Keratinocyte (primary cell): ENCODE data around the gene MTA3. TPM values are rescaled to one million over a fixed set of nuclear protein-coding genes. Genes with fewer than 3 reads are reported as not detected.

Experiments
- DNase-seq: peaks from one replicate; pipeline ENCODE4 v3.0.0-alpha.2; 2011; ENCODE audit warnings: low read depth, missing footprints, low spot score
- FAIRE-seq: peaks from 2 replicates; lab custom pipeline; 2011; peaks lifted over from hg19 to GRCh38; lab: Jason Lieb, UNC
- H2AFZ ChIP-seq: 2 replicates; pipeline ENCODE4 v1.6.0; 2012; ENCODE audit warnings: low read length, control low read depth, inconsistent platforms; ENCODE audit not compliant: control insufficient read depth
- H3K27ac ChIP-seq: 2 replicates; pipeline ENCODE4 v1.5.1; 2011; ENCODE audit warnings: low read length; ENCODE audit not compliant: control insufficient read depth, insufficient read depth
- H3K27me3 ChIP-seq: 3 replicates; pipeline ENCODE4 v1.6.0; 2011; ENCODE audit warnings: low read length; ENCODE audit not compliant: control insufficient read depth, insufficient read depth; ENCODE audit errors: extremely low read depth
- H3K36me3 ChIP-seq, 2 experiments: 2 replicates in 1 of 2; 3 replicates in 1 of 2; pipeline ENCODE4 v1.5.1; 2011; ENCODE audit warnings: low read length in 2 of 2, mild to moderate bottlenecking in 1 of 2; ENCODE audit not compliant: control insufficient read depth in 2 of 2, insufficient read depth in 2 of 2; ENCODE audit errors: extremely low read depth in 1 of 2
- H3K4me1 ChIP-seq: 3 replicates; pipeline ENCODE4 v1.5.1; 2011; ENCODE audit warnings: low read length; ENCODE audit not compliant: control insufficient read depth, insufficient read depth; ENCODE audit errors: extremely low read depth
- H3K4me2 ChIP-seq: 3 replicates; pipeline ENCODE4 v1.6.0; 2011; ENCODE audit warnings: low read depth, low read length; ENCODE audit not compliant: control insufficient read depth, insufficient read depth; ENCODE audit errors: extremely low read depth
- H3K4me3 ChIP-seq, 3 experiments: fragments of 200-600 bp in 1 of 3; sonication (generic) in 1 of 3; 2 replicates in 2 of 3; 3 replicates in 1 of 3; pipeline ENCODE4 v1.5.1; 2011 to 2016; ENCODE audit warnings: low read length in 3 of 3, mild to moderate bottlenecking in 3 of 3, control low read depth in 2 of 3, inconsistent platforms in 1 of 3, low read depth in 1 of 3, mixed read lengths in 1 of 3, mixed run types in 1 of 3, moderate library complexity in 1 of 3; ENCODE audit not compliant: control insufficient read depth in 2 of 3, insufficient read depth in 2 of 3; ENCODE audit errors: extremely low read depth in 1 of 3
- H3K79me2 ChIP-seq: 2 replicates; pipeline ENCODE4 v1.6.0; 2012; ENCODE audit warnings: low read length; ENCODE audit not compliant: control insufficient read depth, insufficient read depth
- H3K9ac ChIP-seq: 3 replicates; pipeline ENCODE4 v1.6.0; 2011; ENCODE audit warnings: low read length; ENCODE audit not compliant: control insufficient read depth, insufficient read depth; ENCODE audit errors: extremely low read depth
- H3K9me1 ChIP-seq: 3 replicates; pipeline ENCODE4 v1.6.0; 2011; ENCODE audit warnings: low read length; ENCODE audit not compliant: control insufficient read depth, insufficient read depth; ENCODE audit errors: extremely low read depth
- H3K9me3 ChIP-seq: 2 replicates; pipeline ENCODE4 v1.5.1; 2012; ENCODE audit warnings: low read depth, low read length; ENCODE audit not compliant: control insufficient read depth
- H4K20me1 ChIP-seq: 3 replicates; pipeline ENCODE4 v1.6.0; 2011; ENCODE audit warnings: low read length; ENCODE audit not compliant: control insufficient read depth, insufficient read depth; ENCODE audit errors: extremely low read depth
- CTCF ChIP-seq, 3 experiments: IDR thresholded peaks in 1 of 3; conservative IDR thresholded peaks in 1 of 3; optimal IDR thresholded peaks in 1 of 3; 2 replicates in 2 of 3; 3 replicates in 1 of 3; pipeline versions ENCODE3 to v1.5.1; 2011; ENCODE audit warnings: low read length in 3 of 3, mild to moderate bottlenecking in 3 of 3, moderate library complexity in 2 of 3, control low read depth in 1 of 3, inconsistent platforms in 1 of 3; ENCODE audit not compliant: insufficient read depth in 2 of 3; ENCODE audit errors: extremely low read depth in 1 of 3
- EZH2 ChIP-seq: IDR thresholded peaks from one replicate; pipeline ENCODE4 v1.6.1; 2012; ENCODE audit warnings: inconsistent platforms, mild to moderate bottlenecking, low read length, moderate library complexity
- dilution Hi-C: fragments of 300-500 bp; cut with MboI; formaldehyde crosslinking; loops from one replicate; pipeline ENCODE4 v1.7.0; 2020; ENCODE audit warnings: low sequenced_read_pairs; ENCODE audit not compliant: extremely low pct_ligation_motif_present
- polyA plus RNA-seq, 5 experiments: library from polyadenylated mRNA; depleted of rRNA in 3 of 5; stranded (reverse) in 3 of 5; stranded (forward) in 1 of 5; unstranded in 1 of 5; fragments of >200 nt; gene quantifications; 1 replicate in 1 of 5; 2 replicates in 3 of 5; 3 replicates in 1 of 5; pipeline versions ENCODE4 v1.2.1 to v1.2.3, GENCODE V29; 2011 to 2012; ENCODE audit warnings: missing spikeins in 2 of 5, low read depth in 1 of 5, low replicate concordance in 1 of 5

Gene MTA3
- polyA plus RNA-seq, 1 donor (not counting 4 experiments of a cell fraction or from before 2014, with no cell fraction given): 34.3 TPM

- H3K9me3 ChIP-seq: no peaks in the 10 kb centered on the region
- no peaks in the 10 kb centered on the region for H3K27me3 ChIP-seq
- no peaks in the 10 kb centered on the region for H3K79me2 ChIP-seq
- FAIRE-seq (no peak), DNase-seq (no peak)
- dilution Hi-C loops: no loop called here
- H2AFZ ChIP-seq: no peak overlapping the region
- no peak overlapping the region for H3K4me2 ChIP-seq
- no peak overlapping the region for H3K4me3 ChIP-seq
- H3K27ac ChIP-seq: no peak overlapping the region
- no peak for TF ChIP-seq EZH2
- TF ChIP-seq CTCF (optimal IDR thresholded peaks at IDR 0.05 in 1 of 3, IDR thresholded peaks at IDR 0.05 in 1 of 3, conservative IDR thresholded peaks at IDR 0.05 in 1 of 3; ENCODE audit: extremely low read depth in 1 of 3, insufficient read depth in 2 of 3, low read length in 3 of 3): no peak
- no peaks in the 10 kb centered on the region for H3K9me1 ChIP-seq
- peaks cover 2% of the 10 kb centered on the region for H4K20me1 ChIP-seq
- no peaks in the 10 kb centered on the region for H3K36me3 ChIP-seq
- H3K9ac ChIP-seq: no peak overlapping the region
- H3K4me1 ChIP-seq: no peaks in the 10 kb centered on the region
Measured at GRCh38 chr2:42764901-42765300, 196.5 kb downstream of the MTA3 start.

GRCh38 chr2:42765686-42766085, 197.3 kb downstream of the MTA3 start:
- FAIRE-seq (no peak), DNase-seq (no peak)
- Histone ChIP-seq H3K9me3 (no peaks in the 10 kb centered on the region), H3K9me1 (no peaks in the 10 kb centered on the region), H3K4me3 (no peak overlapping the region), H3K4me1 (no peaks in the 10 kb centered on the region), H3K27ac (no peak overlapping the region), H3K36me3 (no peaks in the 10 kb centered on the region), H3K9ac (no peak overlapping the region), H3K27me3 (no peaks in the 10 kb centered on the region), H4K20me1 (no peaks in the 10 kb centered on the region), H3K4me2 (no peak overlapping the region), H3K79me2 (no peaks in the 10 kb centered on the region), H2AFZ (no peak overlapping the region)
- dilution Hi-C loops: no loop called here
- TF ChIP-seq CTCF (optimal IDR thresholded peaks at IDR 0.05 in 1 of 3, IDR thresholded peaks at IDR 0.05 in 1 of 3, conservative IDR thresholded peaks at IDR 0.05 in 1 of 3; ENCODE audit: extremely low read depth in 1 of 3, insufficient read depth in 2 of 3, low read length in 3 of 3) (no peak), EZH2 (no peak)
